ENCODE data around the gene TNRC18.

TNRC18 gene

GRCh38 chr7:5451391-5451790 is 27.8 kb upstream of the TNRC18 start:
- DNase-seq (ENCODE audit: low read depth): no peak

GRCh38 chr7:5450549-5451327 is 27.1 kb upstream of the TNRC18 start:
- DNase-seq (ENCODE audit: low read depth): no peak

- no peak for DNase-seq (ENCODE audit: low read depth)
These were observed 24.9 kb upstream of the TNRC18 start for GRCh38 chr7:5448378-5449037.

GRCh38 chr7:5445981-5446594 is 22.5 kb upstream of the TNRC18 start:
- no peak for DNase-seq (ENCODE audit: low read depth)

- DNase-seq (ENCODE audit: low read depth): no peak
These were observed 20.0 kb upstream of the TNRC18 start for GRCh38 chr7:5443678-5444077.

- no peak for DNase-seq (ENCODE audit: low read depth)
These were observed 19.2 kb upstream of the TNRC18 start for GRCh38 chr7:5442757-5443305.

- no peak for DNase-seq (ENCODE audit: low read depth)
These were observed 18.3 kb upstream of the TNRC18 start for GRCh38 chr7:5441840-5442503.

GRCh38 chr7:5439572-5440496 is 16.2 kb upstream of the TNRC18 start:
- no peak for DNase-seq (ENCODE audit: low read depth)

GRCh38 chr7:5439209-5439571 is 15.6 kb upstream of the TNRC18 start:
- DNase-seq (ENCODE audit: low read depth): no peak

- DNase-seq (ENCODE audit: low read depth): no peak
These were observed 14.4 kb upstream of the TNRC18 start for GRCh38 chr7:5437987-5438386.

GRCh38 chr7:5437348-5437892 is 13.8 kb upstream of the TNRC18 start:
- no peak for DNase-seq (ENCODE audit: low read depth)

GRCh38 chr7:5436003-5436678 is 12.5 kb upstream of the TNRC18 start:
- DNase-seq (ENCODE audit: low read depth): no peak

GRCh38 chr7:5435291-5436002 is 11.8 kb upstream of the TNRC18 start:
- DNase-seq (ENCODE audit: low read depth): no peak

- no peak for DNase-seq (ENCODE audit: low read depth)
These were observed 9.5 kb upstream of the TNRC18 start for GRCh38 chr7:5433181-5433580.

- no peak for DNase-seq (ENCODE audit: low read depth)
These were observed 9.1 kb upstream of the TNRC18 start for GRCh38 chr7:5432691-5433090.

GRCh38 chr7:5431560-5432015 is 8.0 kb upstream of the TNRC18 start:
- DNase-seq (ENCODE audit: low read depth): no peak

- DNase-seq (ENCODE audit: low read depth): no peak
These were observed 6.9 kb upstream of the TNRC18 start for GRCh38 chr7:5430612-5430947.

GRCh38 chr7:5429857-5430611 is 6.4 kb upstream of the TNRC18 start:
- no peak for DNase-seq (ENCODE audit: low read depth)

- no peak for DNase-seq (ENCODE audit: low read depth)
These were observed 5.7 kb upstream of the TNRC18 start for GRCh38 chr7:5429253-5429856.
